GM06990 (cell line): ENCODE data around the gene CUBN.

Source experiments
- DNase-seq: peaks from one replicate; pipeline ENCODE4 v3.0.0-alpha.2; 2011; ENCODE audit not compliant: insufficient read length; ENCODE audit errors: extremely low read depth
- H3K27me3 ChIP-seq: replicated peaks from 2 replicates; pipeline ENCODE4 v1.6.0; 2011; ENCODE audit warnings: low read length; ENCODE audit not compliant: control insufficient read depth, insufficient read depth
- H3K36me3 ChIP-seq: 2 replicates; pipeline ENCODE4 v1.5.1; 2011; ENCODE audit warnings: low read length; ENCODE audit not compliant: control insufficient read depth, insufficient read depth
- H3K4me3 ChIP-seq: replicated peaks from 2 replicates; pipeline ENCODE4 v1.5.1; 2011; ENCODE audit warnings: low read depth, mild to moderate bottlenecking, control low read depth, low read length
- CTCF ChIP-seq: IDR thresholded peaks from 2 replicates; pipeline ENCODE4 v1.5.1; 2011; ENCODE audit warnings: low read length, control low read depth, mild to moderate bottlenecking, inconsistent platforms; ENCODE audit not compliant: insufficient read depth, poor library complexity, severe bottlenecking

CUBN gene

GRCh38 chr10:16822027-16822426 lies 307.6 kb downstream of the CUBN start:
- no peak for TF ChIP-seq CTCF
- no peaks in the 10 kb centered on the region for H3K27me3 ChIP-seq
- H3K36me3 ChIP-seq, result no peaks in the 10 kb centered on the region

GRCh38 chr10:16820421-16820820 lies 309.2 kb downstream of the CUBN start:
- Histone ChIP-seq H3K36me3 (no peaks in the 10 kb centered on the region), H3K4me3 (no peak overlapping the region), H3K27me3 (no peaks in the 10 kb centered on the region)
- TF ChIP-seq CTCF, result no peak
- no peak for DNase-seq

More at GRCh38 chr10:16822027-16822426, 307.6 kb downstream of the CUBN start:
- no peak for DNase-seq
- no peak overlapping the region for H3K4me3 ChIP-seq

- Histone ChIP-seq H3K27me3 (no peaks in the 10 kb centered on the region), H3K36me3 (no peaks in the 10 kb centered on the region), H3K4me3 (no peak overlapping the region)
- no peak for DNase-seq
- no peak for TF ChIP-seq CTCF
Measured at GRCh38 chr10:16820018-16820417, 309.6 kb downstream of the CUBN start.

GRCh38 chr10:16819436-16819835 lies 310.2 kb downstream of the CUBN start:
- no peak for TF ChIP-seq CTCF
- DNase-seq, result no peak
- Histone ChIP-seq H3K4me3 (no peak overlapping the region), H3K36me3 (peaks cover 1% of the 10 kb centered on the region; the same call in 1 of the 2 replicates), H3K27me3 (no peaks in the 10 kb centered on the region)

GRCh38 chr10:16819026-16819425 lies 310.6 kb downstream of the CUBN start:
- DNase-seq, result no peak
- Histone ChIP-seq H3K4me3 (no peak overlapping the region), H3K27me3 (no peaks in the 10 kb centered on the region), H3K36me3 (peaks cover 1% of the 10 kb centered on the region; the same call in 1 of the 2 replicates)
- TF ChIP-seq CTCF, result no peak
